GM23338 (cell line): ENCODE data around the gene PKHD1.

Experiments used
- CTCF ChIP-seq, 2 experiments: fragments of 200-600 bp in 1 of 2; sonication (generic) in 1 of 2; conservative IDR thresholded peaks; 2 replicates each; pipeline versions ENCODE4 v1.5.1 to v1.6.1; 2016 to 2017; ENCODE audit warnings: antibody characterized with exemption in 2 of 2, low read depth in 2 of 2, mild to moderate bottlenecking in 2 of 2, moderate library complexity in 1 of 2
- EZH2phosphoT487 ChIP-seq: fragments of 200-600 bp; sonication (generic); IDR thresholded peaks from one replicate; pipeline ENCODE4 v1.8.1; 2018; ENCODE audit warnings: antibody characterized with exemption; ENCODE audit not compliant: unreplicated experiment
- JUNB ChIP-seq: IDR thresholded peaks from one replicate; pipeline ENCODE4 v1.6.1; 2016; ENCODE audit warnings: antibody characterized with exemption; ENCODE audit not compliant: unreplicated experiment
- POLR2AphosphoS5 ChIP-seq: IDR thresholded peaks from 2 replicates; pipeline ENCODE4 v1.6.1; 2016; ENCODE audit warnings: antibody characterized with exemption, low read depth
- TF ChIP-seq, protein P1 (sequence below): IDR thresholded peaks from one replicate; pipeline ENCODE4 v1.6.1; 2018; ENCODE audit warnings: antibody characterized with exemption; ENCODE audit not compliant: unreplicated experiment

GRCh38 chr6:51915098-51915497 lies 172.3 kb downstream of the PKHD1 start:
- TF ChIP-seq CTCF (conservative IDR thresholded peaks at IDR 0.05; ENCODE audit: low read depth in 2 of 2) = no peak
- no peak for TF ChIP-seq POLR2AphosphoS5
- TF ChIP-seq JUNB = no peak
- TF ChIP-seq, protein P1, sequence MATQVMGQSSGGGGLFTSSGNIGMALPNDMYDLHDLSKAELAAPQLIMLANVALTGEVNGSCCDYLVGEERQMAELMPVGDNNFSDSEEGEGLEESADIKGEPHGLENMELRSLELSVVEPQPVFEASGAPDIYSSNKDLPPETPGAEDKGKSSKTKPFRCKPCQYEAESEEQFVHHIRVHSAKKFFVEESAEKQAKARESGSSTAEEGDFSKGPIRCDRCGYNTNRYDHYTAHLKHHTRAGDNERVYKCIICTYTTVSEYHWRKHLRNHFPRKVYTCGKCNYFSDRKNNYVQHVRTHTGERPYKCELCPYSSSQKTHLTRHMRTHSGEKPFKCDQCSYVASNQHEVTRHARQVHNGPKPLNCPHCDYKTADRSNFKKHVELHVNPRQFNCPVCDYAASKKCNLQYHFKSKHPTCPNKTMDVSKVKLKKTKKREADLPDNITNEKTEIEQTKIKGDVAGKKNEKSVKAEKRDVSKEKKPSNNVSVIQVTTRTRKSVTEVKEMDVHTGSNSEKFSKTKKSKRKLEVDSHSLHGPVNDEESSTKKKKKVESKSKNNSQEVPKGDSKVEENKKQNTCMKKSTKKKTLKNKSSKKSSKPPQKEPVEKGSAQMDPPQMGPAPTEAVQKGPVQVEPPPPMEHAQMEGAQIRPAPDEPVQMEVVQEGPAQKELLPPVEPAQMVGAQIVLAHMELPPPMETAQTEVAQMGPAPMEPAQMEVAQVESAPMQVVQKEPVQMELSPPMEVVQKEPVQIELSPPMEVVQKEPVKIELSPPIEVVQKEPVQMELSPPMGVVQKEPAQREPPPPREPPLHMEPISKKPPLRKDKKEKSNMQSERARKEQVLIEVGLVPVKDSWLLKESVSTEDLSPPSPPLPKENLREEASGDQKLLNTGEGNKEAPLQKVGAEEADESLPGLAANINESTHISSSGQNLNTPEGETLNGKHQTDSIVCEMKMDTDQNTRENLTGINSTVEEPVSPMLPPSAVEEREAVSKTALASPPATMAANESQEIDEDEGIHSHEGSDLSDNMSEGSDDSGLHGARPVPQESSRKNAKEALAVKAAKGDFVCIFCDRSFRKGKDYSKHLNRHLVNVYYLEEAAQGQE = no peak
- TF ChIP-seq EZH2phosphoT487 = no peak
